Esophagus squamous epithelium (tissue), 5 donors: ENCODE measurements around the gene RPE65. TPM values are rescaled to one million over a fixed set of nuclear protein-coding genes. Genes with fewer than 3 reads are reported as not detected.

Experiments used
- DNase-seq: peaks from one replicate; lab custom pipeline; 2025; lab: John Stamatoyannopoulos, UW
- H3K27ac ChIP-seq, 4 donors: fragments of 200-600 bp; sonication (generic); one replicate each; pipeline ENCODE4 v1.5.1; 2016 to 2019; ENCODE audit warnings: mild to moderate bottlenecking in 1 of 4
- H3K27me3 ChIP-seq, 4 donors: fragments of 200-600 bp; sonication (generic); 1 replicate in 3 of 4; 2 replicates in 1 of 4; pipeline versions ENCODE4 v1.5.1 to v1.6.0; 2017 to 2021; ENCODE audit warnings: antibody characterized with exemption in 1 of 4
- H3K36me3 ChIP-seq, 3 donors: fragments of 200-600 bp; sonication (generic); one replicate each; pipeline ENCODE4 v1.5.1; 2016 to 2019
- H3K4me1 ChIP-seq, 3 donors: fragments of 200-600 bp; sonication (generic); one replicate each; pipeline ENCODE4 v1.5.1; 2017 to 2019
- H3K4me3 ChIP-seq, 4 donors: fragments of 200-600 bp; sonication (generic); 1 replicate in 3 of 4; 2 replicates in 1 of 4; pipeline ENCODE4 v1.5.1; 2016 to 2019; ENCODE audit warnings: mild to moderate bottlenecking in 2 of 4, moderate library complexity in 1 of 4
- H3K9me3 ChIP-seq, 3 donors: fragments of 200-600 bp; sonication (generic); one replicate each; pipeline ENCODE4 v1.5.1; 2016 to 2019
- POLR2A ChIP-seq, 4 donors: fragments of 450-650 bp; IDR thresholded peaks; one replicate each; pipeline ENCODE4 v1.6.1; 2017; ENCODE audit warnings: antibody characterized with exemption in 4 of 4, mild to moderate bottlenecking in 4 of 4, moderate library complexity in 3 of 4
- WGBS, 2 donors: methylation state at CpG; one replicate each; pipeline ENCODE4 v1.1.5; 2018; 5-methylcytosine and 5-hydroxymethylcytosine counted together
- intact Hi-C: fragments of 100-400 bp; cut with DNase I; formaldehyde crosslinking; loops from one replicate; pipeline ENCODE4 v1.15.0; 2022
- total RNA-seq, 4 donors: library from RNA; depleted of rRNA; stranded (reverse); fragments of >200 nt; gene quantifications; one replicate each; pipeline ENCODE4 v1.1.0, GENCODE V29; 2016
- TF ChIP-seq, protein P1 (sequence below), 6 experiments: fragments of 450-650 bp in 4 of 6; fragments of 200-600 bp in 2 of 6; sonication (generic) in 2 of 6; IDR thresholded peaks; one replicate each; pipeline ENCODE4 v1.5.1; 2016 to 2019; ENCODE audit warnings: antibody characterized with exemption in 6 of 6, mild to moderate bottlenecking in 4 of 6, moderate library complexity in 4 of 6
- donor health status: DM: yes; HTN: yes; CAD: no.

Gene RPE65
- total RNA-seq, 4 donors from 2014 or later, result not detected

DNA sequence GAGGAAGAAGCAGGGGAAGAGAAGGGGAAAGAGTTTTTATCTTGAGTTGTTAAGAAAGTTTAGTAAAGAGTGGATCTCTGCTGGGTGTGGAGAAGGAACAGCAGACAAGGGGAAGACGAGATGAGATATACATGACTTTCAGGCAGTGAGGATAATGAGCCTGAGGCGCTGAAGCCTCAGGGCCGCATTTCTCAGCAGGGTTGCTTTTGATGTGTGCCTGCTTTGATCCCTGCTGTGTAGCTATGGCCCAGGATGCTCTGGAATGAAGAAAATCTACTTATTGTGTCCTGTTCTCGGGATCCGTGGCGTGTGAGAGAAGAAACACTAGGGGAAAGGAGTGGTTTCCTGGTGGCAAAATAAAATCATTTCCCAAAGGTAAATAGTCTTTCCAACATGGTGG lies 15.1 kb upstream of the RPE65 start:
- DNase-seq, result no peak
- H3K4me3 ChIP-seq, result no peak overlapping the region
- peaks cover 0 to 6% (median 0%) of the 10 kb centered on the region in 3 donors for H3K9me3 ChIP-seq
- no peaks in the 10 kb centered on the region for H3K27me3 ChIP-seq
- intact Hi-C loops, result no loop called here
- WGBS, 2 donors, result 64 to 65% methylated on average over 6 of the region's 6 CpGs
- no peaks in the 10 kb centered on the region for H3K36me3 ChIP-seq
- no peaks in the 10 kb centered on the region for H3K4me1 ChIP-seq
- TF ChIP-seq POLR2A (IDR thresholded peaks at IDR 0.05), result no peak
- TF ChIP-seq, protein P1, sequence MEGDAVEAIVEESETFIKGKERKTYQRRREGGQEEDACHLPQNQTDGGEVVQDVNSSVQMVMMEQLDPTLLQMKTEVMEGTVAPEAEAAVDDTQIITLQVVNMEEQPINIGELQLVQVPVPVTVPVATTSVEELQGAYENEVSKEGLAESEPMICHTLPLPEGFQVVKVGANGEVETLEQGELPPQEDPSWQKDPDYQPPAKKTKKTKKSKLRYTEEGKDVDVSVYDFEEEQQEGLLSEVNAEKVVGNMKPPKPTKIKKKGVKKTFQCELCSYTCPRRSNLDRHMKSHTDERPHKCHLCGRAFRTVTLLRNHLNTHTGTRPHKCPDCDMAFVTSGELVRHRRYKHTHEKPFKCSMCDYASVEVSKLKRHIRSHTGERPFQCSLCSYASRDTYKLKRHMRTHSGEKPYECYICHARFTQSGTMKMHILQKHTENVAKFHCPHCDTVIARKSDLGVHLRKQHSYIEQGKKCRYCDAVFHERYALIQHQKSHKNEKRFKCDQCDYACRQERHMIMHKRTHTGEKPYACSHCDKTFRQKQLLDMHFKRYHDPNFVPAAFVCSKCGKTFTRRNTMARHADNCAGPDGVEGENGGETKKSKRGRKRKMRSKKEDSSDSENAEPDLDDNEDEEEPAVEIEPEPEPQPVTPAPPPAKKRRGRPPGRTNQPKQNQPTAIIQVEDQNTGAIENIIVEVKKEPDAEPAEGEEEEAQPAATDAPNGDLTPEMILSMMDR (IDR thresholded peaks at IDR 0.05), result no peak
- no peak overlapping the region for H3K27ac ChIP-seq

GRCh38 chr1:68460935-68461334 lies 11.2 kb upstream of the RPE65 start:
- H3K4me3 ChIP-seq, result no peak overlapping the region
- DNase-seq, result no peak
- 65 to 70% methylated on average over 4 of the region's 4 CpGs for WGBS, 2 donors
- no peaks in the 10 kb centered on the region for H3K36me3 ChIP-seq
- H3K27me3 ChIP-seq, result no peaks in the 10 kb centered on the region
- H3K27ac ChIP-seq, result no peak overlapping the region
- TF ChIP-seq POLR2A (IDR thresholded peaks at IDR 0.05), result no peak
- TF ChIP-seq, protein P1 (IDR thresholded peaks at IDR 0.05), result no peak
- peaks cover 0 to 6% (median 0%) of the 10 kb centered on the region in 3 donors for H3K9me3 ChIP-seq
- intact Hi-C loops, result no loop called here
- H3K4me1 ChIP-seq, result no peaks in the 10 kb centered on the region

- 80 to 100% methylated on average over 1 of the region's 1 CpG for WGBS, 2 donors
- no peak for DNase-seq
- H3K27ac ChIP-seq, result no peak overlapping the region
- no peaks in the 10 kb centered on the region for H3K36me3 ChIP-seq
- no peak for TF ChIP-seq POLR2A (IDR thresholded peaks at IDR 0.05)
- TF ChIP-seq, protein P1 (IDR thresholded peaks at IDR 0.05), result no peak
- intact Hi-C loops, result no loop called here
- no peaks in the 10 kb centered on the region for H3K27me3 ChIP-seq
- H3K4me3 ChIP-seq, result no peak overlapping the region
- peaks cover 0 to 6% (median 0%) of the 10 kb centered on the region in 3 donors for H3K9me3 ChIP-seq
- H3K4me1 ChIP-seq, result peaks cover 0 to under 1% (median 0%) of the 10 kb centered on the region in 3 donors
Observed at GRCh38 chr1:68459796-68460195, 10.0 kb upstream of the RPE65 start.

DNA sequence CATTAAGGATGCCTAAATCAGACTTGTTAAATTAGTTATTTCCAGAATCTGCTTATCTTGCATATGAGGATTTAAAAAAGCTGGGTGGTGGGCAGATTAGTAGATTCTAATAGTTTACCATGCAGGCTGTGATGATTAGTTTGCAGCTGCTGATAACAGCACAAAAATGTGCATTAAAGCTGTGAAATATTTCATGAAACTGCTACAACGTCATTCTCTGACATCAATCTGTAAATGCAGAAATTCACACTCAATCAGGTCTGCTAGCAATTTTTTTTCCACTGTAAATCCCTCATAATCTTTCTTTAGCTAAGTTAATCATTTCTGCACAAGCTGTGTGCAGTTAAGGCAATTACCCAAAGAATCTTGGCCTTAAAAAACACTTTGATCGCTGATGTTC lies 9.3 kb upstream of the RPE65 start:
- Histone ChIP-seq H3K4me1 (peaks cover 0 to 7% (median 0%) of the 10 kb centered on the region in 3 donors), H3K36me3 (no peaks in the 10 kb centered on the region), H3K4me3 (no peak overlapping the region), H3K27me3 (no peaks in the 10 kb centered on the region), H3K9me3 (peaks cover 0 to 6% (median 0%) of the 10 kb centered on the region in 3 donors), H3K27ac (no peak overlapping the region)
- intact Hi-C loops, result no loop called here
- DNase-seq, result no peak
- 74 to 78% methylated on average over 2 of the region's 2 CpGs for WGBS, 2 donors
- TF ChIP-seq, protein P1 (IDR thresholded peaks at IDR 0.05), result no peak
- TF ChIP-seq POLR2A (IDR thresholded peaks at IDR 0.05), result no peak

- H3K36me3 ChIP-seq, result no peaks in the 10 kb centered on the region
- 80 to 100% methylated on average over 1 of the region's 1 CpG for WGBS, 2 donors
- no peak overlapping the region for H3K27ac ChIP-seq
- TF ChIP-seq, protein P1 (IDR thresholded peaks at IDR 0.05), result no peak
- TF ChIP-seq POLR2A (IDR thresholded peaks at IDR 0.05), result no peak
- H3K9me3 ChIP-seq, result no peaks in the 10 kb centered on the region
- peaks cover 0 to 20% (median 0%) of the 10 kb centered on the region in 3 donors for H3K4me1 ChIP-seq
- intact Hi-C loops, result no loop called here
- no peak for DNase-seq
- H3K27me3 ChIP-seq, result no peaks in the 10 kb centered on the region
- no peak overlapping the region for H3K4me3 ChIP-seq
Observed at GRCh38 chr1:68456202-68456601, 6.4 kb upstream of the RPE65 start.
